ENCODE data around the gene SLC25A46.

SLC25A46 gene

GRCh38 chr5:110809006-110809405 is 70.2 kb downstream of the SLC25A46 start:
- Histone ChIP-seq H3K4me3 (ENCODE audit: low read depth in 1 of 2, low read length in 2 of 2) (no peak overlapping the region), H3K27me3 (ENCODE audit: insufficient read depth, low read length, poor library complexity) (no peaks in the 10 kb centered on the region), H2AFZ (ENCODE audit: low read depth, low read length) (no peak overlapping the region), H3K4me1 (ENCODE audit: insufficient read depth, low read length) (no peaks in the 10 kb centered on the region), H3K4me2 (ENCODE audit: insufficient read depth, low read length) (no peak overlapping the region), H3K9me3 (ENCODE audit: insufficient read depth, low read length, severe bottlenecking) (peaks cover 6% of the 10 kb centered on the region), H3K79me2 (ENCODE audit: insufficient read depth, low read length) (no peaks in the 10 kb centered on the region), H3K36me3 (ENCODE audit: insufficient read depth, low read length) (no peaks in the 10 kb centered on the region), H4K20me1 (ENCODE audit: insufficient read depth, low read length) (no peaks in the 10 kb centered on the region), H3K9ac (ENCODE audit: low read depth, low read length) (no peak overlapping the region), H3K27ac (ENCODE audit: low read length) (no peak overlapping the region)
- ATAC-seq (ENCODE audit: insufficient read depth, low read depth) = no peak
- DNase-seq = no peak
- TF ChIP-seq CTCF (IDR thresholded peaks at IDR 0.05; ENCODE audit: borderline replicate concordance, extremely low read depth, low read length, poor library complexity, severe bottlenecking) (no peak), EZH2 (IDR thresholded peaks at IDR 0.05; ENCODE audit: borderline replicate concordance, low read depth, low read length, severe bottlenecking) (no peak)

All from DND-41 (cell line).